Jurkat, Clone E6-1 (cell line): ENCODE data around the gene OPA1.

Source experiments
- DNase-seq: peaks from one replicate; pipeline ENCODE4 v3.0.0-alpha.2; 2011; ENCODE audit warnings: low read depth, low spot score
- H3K4me3 ChIP-seq: 2 replicates; pipeline ENCODE4 v1.5.1; 2011; ENCODE audit warnings: mild to moderate bottlenecking, low read length, control low read depth, moderate library complexity

OPA1 gene

GRCh38 chr3:193640165-193640715 lies 47.2 kb downstream of the OPA1 start:
- no peak overlapping the region for H3K4me3 ChIP-seq
- DNase-seq = no peak

- no peak overlapping the region for H3K4me3 ChIP-seq
- no peak for DNase-seq
Observed at GRCh38 chr3:193640728-193641439, 47.9 kb downstream of the OPA1 start.

- no peak overlapping the region for H3K4me3 ChIP-seq
- no peak for DNase-seq
Observed at GRCh38 chr3:193641440-193641775, 48.4 kb downstream of the OPA1 start.

GRCh38 chr3:193645806-193646205 lies 52.8 kb downstream of the OPA1 start:
- no peak overlapping the region for H3K4me3 ChIP-seq
- no peak for DNase-seq

- no peak for DNase-seq
Observed at GRCh38 chr3:193648542-193649076, 55.6 kb downstream of the OPA1 start.

GRCh38 chr3:193650585-193650984 lies 57.6 kb downstream of the OPA1 start:
- no peak overlapping the region for H3K4me3 ChIP-seq
- no peak for DNase-seq

More at GRCh38 chr3:193648542-193649076, 55.6 kb downstream of the OPA1 start:
- no peak overlapping the region for H3K4me3 ChIP-seq

GRCh38 chr3:193655831-193656433 lies 62.9 kb downstream of the OPA1 start:
- no peak for DNase-seq
- H3K4me3 ChIP-seq = no peak overlapping the region

GRCh38 chr3:193656445-193656844 lies 63.4 kb downstream of the OPA1 start:
- no peak overlapping the region for H3K4me3 ChIP-seq
- no peak for DNase-seq

GRCh38 chr3:193656878-193657282 lies 63.9 kb downstream of the OPA1 start:
- no peak overlapping the region for H3K4me3 ChIP-seq

GRCh38 chr3:193660171-193660570 lies 67.2 kb downstream of the OPA1 start:
- no peak for DNase-seq
- no peak overlapping the region for H3K4me3 ChIP-seq

More at GRCh38 chr3:193656878-193657282, 63.9 kb downstream of the OPA1 start:
- no peak for DNase-seq

GRCh38 chr3:193660698-193661411 lies 67.8 kb downstream of the OPA1 start:
- no peak for DNase-seq
- H3K4me3 ChIP-seq = no peak overlapping the region

- no peak overlapping the region for H3K4me3 ChIP-seq
Observed at GRCh38 chr3:193662757-193663322, 69.8 kb downstream of the OPA1 start.

GRCh38 chr3:193665370-193665989 lies 72.5 kb downstream of the OPA1 start:
- DNase-seq = peak; percentile 42

More at GRCh38 chr3:193662757-193663322, 69.8 kb downstream of the OPA1 start:
- DNase-seq = no peak

GRCh38 chr3:193673845-193674244 lies 80.8 kb downstream of the OPA1 start:
- no peak overlapping the region for H3K4me3 ChIP-seq
- DNase-seq = no peak

More at GRCh38 chr3:193665370-193665989, 72.5 kb downstream of the OPA1 start:
- no peak overlapping the region for H3K4me3 ChIP-seq

GRCh38 chr3:193674714-193675113 lies 81.7 kb downstream of the OPA1 start:
- no peak overlapping the region for H3K4me3 ChIP-seq
- no peak for DNase-seq

- no peak for DNase-seq
- H3K4me3 ChIP-seq = no peak overlapping the region
Observed at GRCh38 chr3:193677734-193678133, 84.7 kb downstream of the OPA1 start.

- H3K4me3 ChIP-seq = no peak overlapping the region
- no peak for DNase-seq
Observed at GRCh38 chr3:193680220-193680619, 87.2 kb downstream of the OPA1 start.

- no peak overlapping the region for H3K4me3 ChIP-seq
- DNase-seq = no peak
Observed at GRCh38 chr3:193681631-193682030, 88.6 kb downstream of the OPA1 start.
